SK-N-MC (cell line): ENCODE measurements around the gene KCNN3.

ENCODE experiments used
- EZH2 ChIP-seq: fragments of 200-600 bp; sonication (generic); IDR thresholded peaks from one replicate; pipeline ENCODE4 v1.6.1; 2017; ENCODE audit warnings: antibody characterized with exemption
- POLR2AphosphoS5 ChIP-seq: IDR thresholded peaks from 2 replicates; pipeline ENCODE4 v1.6.1; 2012; ENCODE audit warnings: mild to moderate bottlenecking, low read depth, low read length, borderline replicate concordance

- TF ChIP-seq POLR2AphosphoS5 (no peak), EZH2 (no peak)
Measured at GRCh38 chr1:154695985-154696384, 174.1 kb downstream of the KCNN3 start.
